Measurements from ENCODE around the gene PA2G4.
A peak's percentile ranks its signal among the peaks of the same experiment; 100 is the strongest.

The PA2G4 gene

DNA sequence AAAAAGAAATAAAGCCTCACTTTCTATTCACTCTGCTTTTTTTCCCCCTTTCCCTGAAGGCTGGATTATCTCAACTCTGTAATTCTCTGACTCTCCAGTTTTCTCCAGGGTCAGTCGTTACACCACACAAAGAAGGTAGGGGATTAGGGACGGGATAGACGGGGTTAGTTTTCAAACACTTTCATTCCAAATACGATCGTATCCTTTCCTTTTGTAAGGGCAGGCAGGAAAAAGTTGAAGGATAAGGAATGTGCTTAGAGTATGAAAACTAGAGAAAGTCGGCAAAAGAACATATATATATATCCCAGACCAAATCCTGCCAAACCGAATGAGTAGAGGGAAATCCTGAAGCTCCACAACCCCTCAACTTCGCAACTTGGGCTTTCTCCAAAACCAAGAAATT is 23.1 kb downstream of the PA2G4 start:
- DNase-seq, result no peak

DNA sequence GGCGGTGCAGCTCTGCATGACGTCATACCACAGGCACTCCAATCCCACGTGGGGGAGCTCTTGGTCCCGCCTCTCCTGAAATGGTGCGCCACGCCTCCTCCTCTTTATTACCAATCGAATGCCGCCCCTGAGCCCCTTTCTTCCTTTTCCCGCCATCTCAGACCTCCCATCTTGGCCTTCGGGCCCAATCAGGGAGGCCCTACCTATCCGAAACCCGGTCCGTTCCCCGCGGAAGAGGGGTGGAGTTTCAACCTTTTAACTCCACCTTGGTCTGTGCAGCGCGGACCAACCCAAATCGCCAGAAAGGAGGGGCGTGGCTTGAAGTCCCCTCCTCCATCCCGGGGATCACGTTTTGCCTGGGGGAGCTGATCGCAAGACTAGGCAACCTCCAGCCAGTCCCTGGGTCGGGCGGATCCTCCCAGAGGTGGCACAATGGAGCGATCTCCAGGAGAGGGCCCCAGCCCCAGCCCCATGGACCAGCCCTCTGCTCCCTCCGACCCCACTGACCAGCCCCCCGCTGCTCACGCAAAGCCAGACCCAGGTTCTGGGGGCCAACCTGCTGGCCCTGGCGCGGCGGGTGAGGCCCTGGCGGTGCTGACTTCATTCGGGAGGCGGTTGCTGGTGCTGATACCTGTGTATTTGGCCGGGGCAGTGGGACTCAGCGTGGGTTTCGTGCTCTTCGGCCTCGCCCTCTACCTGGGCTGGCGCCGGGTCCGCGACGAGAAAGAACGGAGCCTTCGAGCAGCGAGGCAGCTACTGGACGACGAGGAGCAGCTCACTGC is 23.7 kb downstream of the PA2G4 start, which contains the start of gene ESYT1:
ESYT1 (plus strand) TSS at position 380 of the 782 bp plus-strand sequence; CDS start at position 433, 53 bp downstream.
- DNase-seq, result peak; percentile 99 to 100

GRCh38 chr12:56128670-56129205 is 24.4 kb downstream of the PA2G4 start:
- peak in 1 of 2 experiments; percentile 41 for DNase-seq

DNA sequence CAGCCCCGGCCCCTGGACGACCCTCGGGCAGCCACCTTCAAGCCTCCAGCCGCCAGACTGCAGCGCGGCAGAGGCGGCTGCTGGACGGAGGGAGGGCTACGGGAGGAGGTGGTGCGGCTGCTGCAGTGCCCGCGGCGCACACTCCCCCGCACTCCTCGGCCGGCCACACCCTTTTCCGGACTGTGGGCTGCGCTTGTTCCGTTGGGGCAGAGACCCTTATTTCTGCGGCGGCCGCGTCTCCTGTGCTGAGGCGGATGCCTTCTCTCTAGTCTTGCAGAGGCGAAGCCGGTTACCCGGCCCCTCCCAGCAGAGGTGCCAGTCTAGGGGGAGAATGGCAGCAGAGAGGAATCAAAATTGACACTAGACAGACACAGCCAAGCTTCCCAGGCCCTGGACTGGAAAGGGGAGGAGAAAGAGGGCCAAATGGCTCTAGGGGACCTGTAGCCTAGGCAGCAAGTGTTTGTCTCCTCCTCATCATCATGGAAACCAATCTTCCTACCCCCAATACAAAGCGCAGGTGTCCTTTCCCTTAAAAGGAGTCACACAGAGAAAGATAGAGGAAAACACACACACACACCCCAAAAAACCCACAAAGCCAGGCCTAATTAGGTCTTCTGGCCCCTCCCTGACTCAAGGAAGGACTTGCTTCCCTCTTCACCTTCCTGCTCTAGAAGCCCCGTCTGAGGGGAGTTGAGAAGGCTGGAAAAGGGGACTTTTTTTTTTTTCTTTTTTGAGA is 25.0 kb downstream of the PA2G4 start:
- DNase-seq, result peak in 1 of 2 experiments; percentile 65

GRCh38 chr12:56129942-56130495 is 25.7 kb downstream of the PA2G4 start:
- DNase-seq, result no peak

- DNase-seq, result no peak
These were observed 26.5 kb downstream of the PA2G4 start for GRCh38 chr12:56130876-56131275.

DNA sequence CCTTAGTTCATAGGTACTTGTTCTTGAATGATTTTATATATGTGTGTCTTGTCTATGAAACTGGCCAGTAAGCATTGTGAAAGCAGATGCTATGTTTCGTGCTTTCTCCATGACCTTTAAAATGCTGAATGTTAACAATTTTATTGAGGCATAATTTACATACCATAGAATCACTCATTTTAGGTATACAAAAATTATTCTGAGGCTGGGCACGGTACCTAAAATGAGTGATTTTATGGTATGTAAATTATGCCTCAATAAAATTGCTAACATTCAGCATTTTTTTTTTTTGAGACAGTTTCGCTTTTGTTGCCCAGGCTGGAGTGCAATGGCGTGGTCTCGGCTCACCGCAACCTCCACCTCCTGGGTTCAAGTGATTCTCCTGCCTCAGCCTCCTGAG is 30.5 kb downstream of the PA2G4 start:
- DNase-seq, result no peak

DNA sequence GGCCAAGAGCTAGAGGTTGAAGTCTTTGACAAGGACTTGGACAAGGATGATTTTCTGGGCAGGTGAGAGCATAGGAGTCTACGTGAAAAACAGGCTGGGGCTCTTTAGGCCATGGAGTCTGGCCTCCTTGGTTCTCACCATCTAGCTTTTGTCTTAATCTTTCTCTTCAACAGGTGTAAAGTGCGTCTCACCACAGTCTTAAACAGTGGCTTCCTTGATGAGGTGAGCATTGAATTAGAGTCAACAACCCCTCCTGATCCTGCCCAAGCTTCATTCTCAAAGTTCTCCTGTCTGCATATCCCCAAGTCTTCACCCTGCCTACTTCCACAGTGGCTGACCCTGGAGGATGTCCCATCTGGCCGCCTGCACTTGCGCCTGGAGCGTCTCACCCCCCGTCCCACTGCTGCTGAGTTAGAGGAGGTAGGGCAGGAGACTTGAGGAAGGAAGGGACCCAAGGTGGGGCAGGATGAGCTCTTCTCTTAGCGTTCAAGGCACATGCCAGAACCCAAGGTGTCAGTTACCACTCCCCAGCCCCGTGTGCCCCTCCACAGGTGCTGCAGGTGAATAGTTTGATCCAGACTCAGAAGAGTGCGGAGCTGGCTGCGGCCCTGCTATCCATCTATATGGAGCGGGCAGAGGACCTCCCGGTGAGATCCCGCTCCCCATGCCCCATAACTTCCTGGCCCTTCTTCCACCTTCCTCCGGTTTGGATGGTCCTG is 33.7 kb downstream of the PA2G4 start:
- no peak for DNase-seq

DNA sequence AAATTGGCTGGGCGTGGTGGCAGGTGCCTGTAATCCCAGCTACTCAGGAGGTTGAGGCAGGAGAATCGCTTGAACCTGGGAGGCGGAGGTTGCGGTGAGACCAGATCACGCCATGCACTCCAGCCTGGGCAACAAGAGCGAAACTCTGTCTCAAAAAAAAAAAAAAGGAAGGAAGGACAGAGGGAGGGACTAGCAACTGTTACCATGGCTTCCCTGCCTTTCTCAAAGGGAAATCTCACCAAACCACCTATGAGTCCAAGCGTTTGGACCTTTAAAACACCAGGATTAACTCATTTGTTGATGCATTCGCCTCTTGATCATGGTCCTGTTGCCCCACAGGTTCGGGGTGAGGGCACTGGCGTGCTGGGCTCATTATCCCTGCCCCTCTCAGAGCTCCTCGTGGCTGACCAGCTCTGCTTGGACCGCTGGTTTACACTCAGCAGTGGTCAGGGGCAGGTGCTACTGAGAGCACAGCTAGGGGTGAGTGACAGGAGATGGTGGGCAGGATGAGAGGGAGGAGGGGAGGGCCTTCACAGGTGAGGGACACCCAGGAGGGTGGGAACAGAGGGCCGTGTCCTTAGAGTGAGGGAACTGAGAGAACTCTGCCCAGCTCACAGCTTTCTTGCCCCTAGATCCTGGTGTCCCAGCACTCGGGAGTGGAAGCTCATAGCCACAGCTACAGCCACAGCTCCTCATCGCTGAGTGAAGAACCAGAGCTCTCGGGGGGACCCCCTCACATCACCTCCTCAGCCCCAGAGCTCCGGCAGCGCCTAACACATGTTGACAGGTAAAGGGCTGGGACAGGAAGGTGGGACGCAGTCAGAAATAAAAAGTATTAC is 37.8 kb downstream of the PA2G4 start:
- no peak for DNase-seq

DNA sequence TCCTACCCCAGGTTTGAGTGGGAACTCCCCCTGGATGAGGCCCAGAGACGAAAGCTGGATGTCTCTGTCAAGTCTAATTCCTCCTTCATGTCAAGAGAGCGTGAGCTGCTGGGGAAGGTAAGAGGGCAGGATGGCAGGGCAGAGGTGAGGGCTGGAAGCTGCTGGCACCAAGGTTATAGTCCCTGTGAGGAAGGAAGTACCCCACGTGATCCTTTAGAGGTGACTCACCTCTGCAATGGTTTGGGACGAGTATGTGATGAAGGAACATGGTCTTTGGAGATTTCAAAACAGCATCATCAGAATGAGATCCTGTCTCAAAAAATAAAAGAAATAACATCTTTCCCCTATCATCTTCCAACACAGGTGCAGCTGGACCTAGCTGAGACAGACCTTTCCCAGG is 38.9 kb downstream of the PA2G4 start:
- no peak for DNase-seq

GRCh38 chr12:56143870-56144269 is 39.5 kb downstream of the PA2G4 start:
- DNase-seq, result no peak

GRCh38 chr12:56145217-56145616 is 40.9 kb downstream of the PA2G4 start:
- no peak for DNase-seq

- DNase-seq, result no peak
These were observed 42.4 kb downstream of the PA2G4 start for GRCh38 chr12:56146492-56147460.

- DNase-seq, result no peak
These were observed 46.2 kb downstream of the PA2G4 start for GRCh38 chr12:56150563-56150962.

GRCh38 chr12:56151672-56152131 is 47.3 kb downstream of the PA2G4 start:
- DNase-seq, result peak; percentile 38 to 55

- DNase-seq, result peak; percentile 79 to 93
These were observed 47.9 kb downstream of the PA2G4 start, which contains the start of gene MYL6B for GRCh38 chr12:56152132-56152755. TSS of gene MYL6B (plus strand) at chr12:56152587. CDS start at chr12:56153919, 1,332 bp downstream.

- no peak for DNase-seq
These were observed 48.7 kb downstream of the PA2G4 start for GRCh38 chr12:56152756-56153677.

DNA sequence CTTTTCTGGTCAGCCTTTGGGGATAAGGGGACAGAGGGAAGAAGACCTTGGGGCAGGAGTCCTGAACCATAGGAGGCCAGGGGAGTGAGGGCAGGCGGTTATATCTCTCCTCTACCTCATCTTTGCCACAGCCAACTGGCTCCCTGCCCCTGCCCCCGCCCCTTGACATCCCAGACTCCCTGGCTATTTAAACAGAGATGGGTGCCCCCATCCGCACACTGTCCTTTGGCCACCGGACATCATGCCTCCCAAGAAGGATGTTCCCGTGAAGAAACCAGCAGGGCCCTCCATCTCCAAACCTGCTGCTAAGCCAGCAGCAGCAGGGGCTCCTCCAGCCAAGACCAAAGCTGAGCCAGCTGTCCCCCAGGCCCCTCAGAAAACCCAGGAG is 49.3 kb downstream of the PA2G4 start:
- DNase-seq, result no peak

Measured in SW 1271 (cell line).